Measurements from ENCODE around the gene SLC30A7.

- TF ChIP-seq CTCF (IDR thresholded peaks at IDR 0.05; ENCODE audit: insufficient read depth, low read depth, low read length) = no peak
- no peak for TF ChIP-seq EZH2 (IDR thresholded peaks at IDR 0.05; ENCODE audit: insufficient read depth, low read length)
These were observed 110.7 kb downstream of the SLC30A7 start for GRCh38 chr1:101006553-101006952.
